Mesothelial cell of epicardium (in vitro differentiated cells): ENCODE data around the gene OPCML. TPM values are rescaled to one million over a fixed set of nuclear protein-coding genes. Genes with fewer than 3 reads are reported as not detected.

Experiments
- DNase-seq, 2 experiments: peaks; one replicate each; pipeline ENCODE4 v3.0.0; 2021; ENCODE audit warnings: low spot score in 2 of 2; ENCODE audit not compliant: unreplicated experiment in 2 of 2
- H3K27ac Mint-ChIP-seq: 2 replicates; pipeline ENCODE4 v1.8.0; 2021; ENCODE audit warnings: mixed read lengths
- H3K27me3 Mint-ChIP-seq: 2 replicates; pipeline ENCODE4 v1.8.0; 2021; ENCODE audit warnings: low read depth, mixed read lengths
- H3K36me3 Mint-ChIP-seq: 2 replicates; pipeline ENCODE4 v1.8.0; 2021; ENCODE audit warnings: mixed read lengths
- H3K4me1 Mint-ChIP-seq: 2 replicates; pipeline ENCODE4 v1.8.0; 2021; ENCODE audit warnings: mixed read lengths
- H3K4me3 Mint-ChIP-seq: 2 replicates; pipeline ENCODE4 v1.8.0; 2021; ENCODE audit warnings: mild to moderate bottlenecking, moderate library complexity, mixed read lengths
- H3K9me3 Mint-ChIP-seq: 2 replicates; pipeline ENCODE4 v1.8.0; 2021; ENCODE audit warnings: mixed read lengths
- CTCF ChIP-seq: fragments of 200-600 bp; sonication (generic); IDR thresholded peaks from one replicate; pipeline ENCODE4 v1.5.0; 2021; ENCODE audit warnings: antibody characterized with exemption; ENCODE audit not compliant: unreplicated experiment
- total RNA-seq: library from RNA; stranded (reverse); gene quantifications from 3 replicates; pipeline ENCODE4 v1.2.1, GENCODE V29; 2021

The OPCML gene
- total RNA-seq, 1 donor from 2014 or later = 3.0 TPM

- TF ChIP-seq CTCF = no peak
- Mint-ChIP-seq H3K4me3 (no peak overlapping the region), H3K27ac (no peak overlapping the region), H3K9me3 (no peaks in the 10 kb centered on the region), H3K4me1 (peaks cover 24% of the 10 kb centered on the region), H3K36me3 (no peaks in the 10 kb centered on the region), H3K27me3 (peaks cover 4% of the 10 kb centered on the region)
- DNase-seq = no peak
These were observed 665.3 kb downstream of the OPCML start for GRCh38 chr11:132866783-132867545.

- H3K27me3 Mint-ChIP-seq = peaks cover 4% of the 10 kb centered on the region
- DNase-seq = no peak
- no peaks in the 10 kb centered on the region for H3K9me3 Mint-ChIP-seq
- no peak for TF ChIP-seq CTCF
- H3K27ac Mint-ChIP-seq = no peak overlapping the region
- H3K4me1 Mint-ChIP-seq = peaks cover 25% of the 10 kb centered on the region
- no peaks in the 10 kb centered on the region for H3K36me3 Mint-ChIP-seq
- no peak overlapping the region for H3K4me3 Mint-ChIP-seq
These were observed 666.7 kb downstream of the OPCML start for GRCh38 chr11:132865623-132866022.

GRCh38 chr11:132864811-132865576 lies 667.3 kb downstream of the OPCML start:
- Mint-ChIP-seq H3K9me3 (no peaks in the 10 kb centered on the region), H3K4me1 (peaks cover 31% of the 10 kb centered on the region), H3K36me3 (no peaks in the 10 kb centered on the region), H3K27me3 (peaks cover 4% of the 10 kb centered on the region), H3K4me3 (no peak overlapping the region), H3K27ac (peak overlapping the region; percentile 26)
- no peak for TF ChIP-seq CTCF
- no peak for DNase-seq

GRCh38 chr11:132862933-132863332 lies 669.4 kb downstream of the OPCML start:
- DNase-seq = no peak
- H3K36me3 Mint-ChIP-seq = no peaks in the 10 kb centered on the region

GRCh38 chr11:132862137-132862536 lies 670.2 kb downstream of the OPCML start:
- H3K4me1 Mint-ChIP-seq = peaks cover 44% of the 10 kb centered on the region
- no peak for DNase-seq
- no peaks in the 10 kb centered on the region for H3K27me3 Mint-ChIP-seq
- TF ChIP-seq CTCF = no peak
- H3K27ac Mint-ChIP-seq = no peak overlapping the region
- no peaks in the 10 kb centered on the region for H3K36me3 Mint-ChIP-seq
- H3K9me3 Mint-ChIP-seq = peaks cover under 1% of the 10 kb centered on the region
- H3K4me3 Mint-ChIP-seq = no peak overlapping the region

More at GRCh38 chr11:132862933-132863332, 669.4 kb downstream of the OPCML start:
- Mint-ChIP-seq H3K4me3 (no peak overlapping the region), H3K27ac (peak overlapping the region; percentile 61), H3K27me3 (peaks cover 3% of the 10 kb centered on the region), H3K4me1 (peaks cover 51% of the 10 kb centered on the region), H3K9me3 (no peaks in the 10 kb centered on the region)
- no peak for TF ChIP-seq CTCF
